GM18907 (cell line): ENCODE data around the gene INTS11.
A peak's percentile ranks its signal among the peaks of the same experiment; 100 is the strongest.
"Not testable (repeated sequence)": the region's sequence is repeated elsewhere in the genome, so short reads cannot be mapped to it uniquely, and the experiment has no call there.

ENCODE experiments used
- ATAC-seq: cut with Tn5 transposase; IDR thresholded peaks from one replicate; pipeline ENCODE4 v1.9.1; 2021; ENCODE audit warnings: mild to moderate bottlenecking, moderate library complexity; ENCODE audit not compliant: unreplicated experiment

The INTS11 gene

GRCh38 chr1:1331068-1331965, 6.9 kb upstream of the INTS11 start, which contains the start of gene TAS1R3:
Gene TAS1R3 (plus strand): TSS chr1:1331280. CDS start chr1:1331346, 66 bp downstream.
- no peak for ATAC-seq

- ATAC-seq: no peak
Measured at GRCh38 chr1:1330366-1331067, 6.1 kb upstream of the INTS11 start.

DNA sequence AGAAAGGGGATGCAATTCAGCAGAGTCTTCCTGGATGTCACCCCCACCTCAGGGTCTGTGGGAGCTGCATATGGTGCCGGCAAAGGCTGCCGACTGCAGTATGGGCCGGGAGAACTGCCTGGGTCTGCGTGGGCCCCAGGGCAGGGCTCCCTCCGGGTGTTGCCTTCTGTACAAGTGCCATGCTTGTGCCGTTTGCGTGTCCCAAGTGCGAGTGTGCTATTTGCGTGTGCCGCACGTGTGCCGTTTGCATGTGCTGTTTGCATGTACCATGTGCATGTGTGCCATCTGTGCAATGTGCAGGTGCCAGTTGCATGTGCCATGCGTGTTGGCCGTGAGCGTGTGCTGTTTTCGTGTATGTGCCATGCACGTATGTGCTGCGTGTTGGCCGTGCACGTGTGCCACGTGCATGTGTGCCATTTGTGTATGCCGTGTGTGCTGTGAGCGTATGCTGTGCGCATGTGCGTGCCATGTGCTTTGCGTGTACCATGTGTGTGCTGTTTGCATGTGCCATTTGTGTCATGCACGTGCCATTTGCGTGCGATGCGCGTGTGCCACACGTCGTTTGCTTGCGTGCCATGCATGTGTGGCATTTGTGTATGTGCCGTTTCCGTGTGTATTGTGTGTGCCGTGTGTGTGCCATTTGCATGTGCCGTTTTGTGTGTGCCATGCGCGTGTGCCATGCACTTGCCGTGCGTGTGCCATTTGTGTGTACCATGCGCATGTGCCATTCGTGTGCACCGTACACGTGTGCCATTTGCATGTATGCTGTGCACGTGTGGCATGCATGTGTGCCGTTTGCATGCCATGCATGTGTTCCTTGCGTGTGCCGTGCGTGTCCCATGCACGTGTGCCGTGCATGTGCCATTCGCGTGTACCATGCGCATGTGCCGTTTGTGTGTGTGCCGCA, 5.1 kb upstream of the INTS11 start:
- ATAC-seq: no peak

DNA sequence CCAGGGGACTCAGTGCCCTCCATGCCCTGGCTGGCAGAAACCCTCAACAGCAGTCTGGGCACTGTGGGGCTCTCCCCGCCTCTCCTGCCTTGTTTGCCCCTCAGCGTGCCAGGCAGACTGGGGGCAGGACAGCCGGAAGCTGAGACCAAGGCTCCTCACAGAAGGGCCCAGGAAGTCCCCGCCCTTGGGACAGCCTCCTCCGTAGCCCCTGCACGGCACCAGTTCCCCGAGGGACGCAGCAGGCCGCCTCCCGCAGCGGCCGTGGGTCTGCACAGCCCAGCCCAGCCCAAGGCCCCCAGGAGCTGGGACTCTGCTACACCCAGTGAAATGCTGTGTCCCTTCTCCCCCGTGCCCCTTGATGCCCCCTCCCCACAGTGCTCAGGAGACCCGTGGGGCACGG, 3.8 kb upstream of the INTS11 start:
- ATAC-seq: no peak

GRCh38 chr1:1327291-1327690, 2.8 kb upstream of the INTS11 start:
- ATAC-seq: no peak

DNA sequence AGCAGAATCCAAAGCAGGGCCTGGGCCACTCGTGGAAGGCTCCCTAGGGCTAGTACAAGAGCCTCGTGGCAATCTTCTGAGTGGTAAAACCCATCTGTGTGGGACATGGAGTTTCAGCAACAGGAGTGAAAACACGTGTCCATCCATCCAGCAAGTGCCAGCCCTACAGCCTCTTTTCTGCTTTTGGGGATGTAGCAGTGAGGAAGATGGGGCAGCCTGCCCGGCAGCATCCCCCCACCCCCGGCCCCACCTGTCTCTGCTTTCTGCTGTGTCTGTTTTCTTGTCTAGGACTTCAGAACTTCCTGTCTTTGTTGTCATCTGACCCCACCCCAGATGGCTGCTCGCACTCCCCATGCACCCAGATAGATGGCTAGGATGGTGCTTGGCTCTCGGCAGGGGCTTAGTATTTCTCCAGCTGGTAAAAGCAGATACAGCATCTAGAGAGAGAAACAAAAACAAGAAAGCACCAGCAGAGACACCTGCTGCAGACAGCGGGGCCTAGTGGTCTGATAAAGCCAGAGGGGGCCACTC, 1.7 kb upstream of the INTS11 start:
- ATAC-seq: no peak

DNA sequence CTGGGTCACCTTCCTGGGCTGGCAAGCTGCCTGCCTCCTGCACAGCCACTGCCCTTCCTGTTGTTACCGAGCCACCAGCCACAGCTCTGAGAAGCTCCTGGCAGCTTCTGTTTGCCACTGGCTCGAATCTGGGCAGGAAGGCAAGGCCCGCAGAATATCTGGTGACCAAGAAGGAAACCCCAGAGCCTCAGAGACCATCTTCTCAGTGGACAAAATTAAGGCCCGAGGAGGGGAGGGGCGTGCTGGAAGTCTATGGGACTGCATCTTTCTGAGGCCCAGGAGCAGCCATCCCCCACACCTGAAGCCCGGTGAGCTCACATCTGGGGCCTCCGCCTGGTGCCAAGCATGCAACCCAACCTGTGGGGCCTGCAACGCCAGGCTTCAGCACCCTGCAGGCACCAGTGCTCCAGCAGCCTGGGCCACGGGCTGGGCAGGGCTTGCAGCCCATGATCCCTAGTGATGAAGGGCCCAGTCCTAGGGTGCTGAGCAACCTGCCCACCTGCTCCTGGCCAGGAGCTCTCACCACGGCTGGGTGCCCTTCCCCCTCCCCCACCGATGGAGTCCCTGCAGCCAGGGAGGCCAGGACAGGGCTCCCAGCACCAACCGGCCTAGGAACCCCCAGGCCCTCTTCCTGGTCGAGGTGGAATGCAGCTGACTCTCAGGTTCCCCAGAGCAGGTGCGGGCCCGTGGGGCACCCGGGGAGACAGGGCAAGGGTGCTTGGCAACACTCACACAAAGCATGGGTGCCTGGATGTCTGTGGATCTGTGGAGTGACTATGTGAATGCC, 1.0 kb upstream of the INTS11 start:
- ATAC-seq: no peak

DNA sequence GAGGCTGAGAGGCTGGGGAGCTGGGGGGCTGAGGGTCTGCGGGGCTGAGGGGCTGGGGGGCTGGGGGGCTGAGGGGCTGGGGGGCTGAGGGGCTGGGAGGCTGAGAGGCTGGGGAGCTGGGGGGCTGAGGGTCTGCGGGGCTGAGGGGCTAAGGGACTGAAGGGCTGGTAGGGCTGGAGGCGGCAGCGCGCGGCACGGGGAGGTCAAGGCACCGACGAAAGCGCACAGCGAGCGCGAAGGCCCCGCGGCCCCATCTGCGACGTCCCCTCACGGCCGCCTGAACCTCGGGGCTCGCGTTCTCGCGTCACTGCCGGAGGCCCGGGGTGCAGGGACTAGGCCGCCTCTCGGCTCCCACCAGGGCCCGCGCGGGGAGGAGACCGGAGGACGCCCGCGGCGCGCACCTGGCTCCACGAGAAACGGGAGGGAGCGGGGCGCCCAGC, 356 bp downstream of the INTS11 start:
- peak; percentile 30 for ATAC-seq

DNA sequence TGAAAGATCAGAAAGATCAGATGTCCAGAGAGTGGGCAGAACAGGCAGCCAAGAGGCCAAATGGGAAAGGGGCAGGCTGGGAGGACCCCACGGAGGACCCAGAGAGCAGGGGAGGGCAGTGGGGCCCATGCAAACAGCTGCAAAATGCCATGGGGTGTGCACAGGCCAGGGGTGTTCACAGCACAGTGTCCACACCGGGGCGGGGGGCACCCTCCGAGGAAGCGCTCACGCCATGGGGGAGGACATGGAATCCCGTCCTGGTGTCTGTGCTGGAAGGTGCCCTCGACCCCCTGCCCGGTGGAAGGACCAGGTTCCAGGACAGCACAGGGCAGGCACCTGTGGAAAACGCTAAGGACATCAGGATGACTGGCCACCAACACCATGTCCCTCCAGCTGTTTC, 1.5 kb downstream of the INTS11 start:
- ATAC-seq: no peak

GRCh38 chr1:1322418-1322817, 2.0 kb downstream of the INTS11 start:
- ATAC-seq: no peak

DNA sequence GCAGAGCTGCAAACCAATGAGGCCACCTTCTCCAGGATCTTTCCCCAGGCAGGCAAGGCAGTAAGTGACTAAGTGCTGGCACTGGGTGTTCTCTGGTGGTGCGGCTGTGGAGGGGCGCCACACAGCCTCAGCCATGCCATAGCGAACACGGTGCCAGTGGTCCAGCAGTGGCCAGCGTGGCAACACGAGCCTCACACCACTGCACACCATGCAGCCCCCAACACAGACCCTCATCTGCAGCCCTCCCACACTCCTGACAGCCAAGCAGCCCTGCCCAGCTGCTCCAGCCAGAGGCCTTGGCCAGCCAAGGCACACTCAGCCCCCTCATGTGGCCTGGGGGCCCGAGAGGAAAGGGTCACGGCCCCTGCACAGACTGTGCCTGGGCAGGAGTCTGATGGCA, 3.0 kb downstream of the INTS11 start:
- no peak for ATAC-seq

DNA sequence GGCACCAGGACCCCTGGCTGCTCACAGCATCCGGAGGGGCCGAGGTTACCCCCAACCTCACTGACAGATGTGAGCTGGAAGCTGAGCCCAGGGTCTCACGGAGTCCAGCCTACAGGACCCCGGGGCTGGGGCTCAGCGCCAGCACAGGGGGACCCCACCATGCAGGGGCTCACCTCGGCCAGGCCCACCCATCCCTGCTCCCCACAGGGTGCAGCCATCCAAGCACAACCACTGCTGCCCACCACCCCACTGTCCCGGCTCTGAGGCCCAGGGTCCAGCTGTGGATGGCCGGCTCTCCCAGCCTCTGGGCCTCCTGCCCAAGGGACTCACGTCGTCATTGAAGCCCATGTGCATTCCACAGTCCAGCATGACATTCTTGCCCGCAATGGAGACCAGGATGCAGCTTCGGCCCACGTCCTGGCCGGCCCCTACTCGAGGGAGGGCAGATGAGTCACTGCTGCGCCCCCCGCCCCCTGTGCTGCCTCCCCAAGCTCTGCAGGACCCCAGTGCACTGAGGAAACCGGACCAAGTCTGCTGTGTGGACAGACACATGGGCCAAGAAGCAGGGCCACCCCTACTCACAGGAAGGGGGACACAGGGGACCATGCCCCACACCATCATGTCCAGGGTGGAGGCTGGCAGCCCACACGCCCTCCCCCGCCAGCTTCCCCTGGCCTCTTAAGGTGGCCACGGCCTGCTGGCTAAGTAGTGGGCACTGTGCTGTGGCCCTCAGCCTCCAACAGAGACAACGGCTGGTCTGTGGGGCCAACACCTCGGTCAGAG, 3.6 kb downstream of the INTS11 start:
- no peak for ATAC-seq

DNA sequence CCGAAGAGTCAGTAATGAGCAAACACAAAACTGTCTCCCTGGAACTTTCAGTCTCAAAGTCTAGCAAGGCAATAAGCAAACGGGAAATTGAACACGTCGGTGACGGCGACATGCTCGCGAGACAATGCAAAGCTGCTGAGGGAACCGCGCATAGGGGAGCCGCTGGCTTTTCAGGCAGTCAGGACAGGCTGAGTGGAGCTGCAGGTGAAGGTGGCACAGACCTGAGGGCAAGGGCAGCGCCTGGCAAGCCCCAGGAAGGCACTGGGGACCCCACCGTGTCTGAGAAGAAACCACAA, 4.9 kb downstream of the INTS11 start:
- no peak for ATAC-seq

DNA sequence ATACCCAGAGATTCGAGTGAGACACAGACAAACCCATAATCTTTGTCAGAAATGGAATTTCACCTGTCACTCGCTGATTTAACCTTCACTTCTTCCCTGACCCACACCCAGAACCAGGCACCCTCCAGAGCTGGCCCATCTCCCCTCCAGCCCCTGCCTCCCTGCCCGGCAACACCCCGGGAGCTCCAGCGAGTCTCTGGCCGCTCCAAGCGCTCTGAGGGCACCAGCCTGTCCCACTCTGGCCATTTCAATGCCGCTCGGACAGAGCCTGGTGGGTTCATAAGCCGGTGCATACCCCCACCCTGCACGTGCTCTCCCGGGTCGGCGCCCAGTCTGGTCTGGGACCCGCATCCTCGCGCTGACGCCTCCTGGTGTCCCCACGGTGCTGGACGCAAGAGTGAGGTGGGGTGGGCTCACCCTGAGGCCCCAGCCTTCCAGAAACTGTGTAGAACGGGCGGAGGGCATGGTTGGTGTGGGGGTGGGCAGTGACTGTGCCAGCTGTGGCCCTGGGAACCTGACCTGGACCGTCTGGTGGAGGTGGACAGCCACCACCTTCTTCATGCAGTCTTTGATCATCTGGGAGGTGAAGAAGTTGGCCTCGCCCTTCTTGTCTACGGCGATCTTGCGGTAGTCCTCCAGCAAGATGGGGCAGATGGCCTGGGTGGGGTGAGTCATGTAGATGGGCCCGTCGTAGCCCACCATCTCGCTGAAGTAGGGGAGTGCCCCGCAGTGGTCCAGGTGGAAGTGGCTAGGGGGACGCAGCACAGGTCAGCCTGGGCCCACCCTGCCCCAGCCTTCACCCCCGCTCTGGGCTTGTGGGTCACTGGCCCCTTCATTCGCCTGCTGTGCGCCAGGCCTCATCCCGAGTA, 5.4 kb downstream of the INTS11 start:
- no peak for ATAC-seq

DNA sequence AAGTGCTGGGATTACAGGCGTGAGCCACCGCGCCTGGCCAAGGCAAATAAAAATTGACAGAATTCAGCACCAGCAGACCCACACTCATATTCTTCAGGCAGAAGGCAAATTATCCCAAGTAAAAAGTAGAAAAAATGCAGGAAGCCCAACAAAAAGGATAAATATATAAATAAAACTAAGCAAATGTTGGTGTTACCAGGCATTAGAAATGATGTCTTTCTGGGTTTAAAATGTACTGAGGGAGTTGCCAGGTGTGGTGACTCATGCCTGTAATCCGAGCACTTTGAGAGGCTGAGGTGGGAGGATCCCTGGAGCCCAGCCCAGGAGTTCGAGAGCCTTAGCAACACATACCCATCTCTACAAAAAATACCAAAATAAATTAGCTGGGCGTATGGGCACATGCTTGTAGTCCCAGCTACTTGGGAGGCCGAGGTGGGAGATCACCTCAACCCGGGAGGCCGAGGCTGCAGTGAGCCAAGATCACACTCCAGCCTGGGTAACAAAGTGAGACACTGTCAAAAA, 6.3 kb downstream of the INTS11 start:
- ATAC-seq: no peak

DNA sequence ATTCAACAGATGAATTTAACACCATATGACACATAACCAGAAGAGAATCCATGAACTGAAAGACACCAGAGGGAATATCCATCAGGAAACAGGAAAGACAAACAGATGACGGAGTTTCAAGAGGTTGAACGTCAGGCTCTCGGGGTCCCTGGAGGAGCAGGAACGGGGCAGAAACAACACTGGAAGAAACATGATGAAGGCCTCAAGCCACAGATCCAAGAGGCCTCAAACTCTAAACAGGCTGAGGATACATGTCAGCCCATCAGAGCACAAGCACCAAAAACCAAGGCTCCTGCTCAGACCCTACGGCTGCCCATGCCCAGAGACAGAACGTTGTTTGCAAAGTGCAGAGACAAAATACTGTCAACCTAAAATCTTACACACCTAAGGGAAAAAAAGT, 7.0 kb downstream of the INTS11 start:
- no peak for ATAC-seq

GRCh38 chr1:1316199-1316598, 8.3 kb downstream of the INTS11 start:
- not testable (repeated sequence) for ATAC-seq

- no peak for ATAC-seq
Measured at GRCh38 chr1:1315435-1315954, 9.0 kb downstream of the INTS11 start.
